NT2/D1 (cell line): ENCODE measurements around the gene FOXP1.

Source experiments
- DNase-seq: peaks from one replicate; pipeline ENCODE4 v3.0.0-alpha.2; 2011; ENCODE audit warnings: low read depth, low spot score
- H3K27me3 ChIP-seq: 2 replicates; pipeline ENCODE4 v1.6.0; 2011; ENCODE audit warnings: mild to moderate bottlenecking; ENCODE audit not compliant: insufficient read length, insufficient read depth
- H3K36me3 ChIP-seq: 2 replicates; pipeline ENCODE4 v1.6.1; 2011; ENCODE audit warnings: mild to moderate bottlenecking, low read length, mixed read lengths; ENCODE audit not compliant: insufficient read depth, insufficient read length
- H3K4me1 ChIP-seq: 2 replicates; pipeline ENCODE4 v1.5.1; 2011; ENCODE audit not compliant: insufficient read depth, insufficient read length
- H3K4me3 ChIP-seq: 2 replicates; pipeline ENCODE4 v1.5.1; 2011; ENCODE audit warnings: low read depth; ENCODE audit not compliant: insufficient read length
- H3K9ac ChIP-seq: 2 replicates; pipeline ENCODE4 v1.6.0; 2011; ENCODE audit warnings: low read depth; ENCODE audit not compliant: insufficient read length
- H3K9me3 ChIP-seq: 2 replicates; pipeline ENCODE4 v1.5.1; 2011; ENCODE audit warnings: mild to moderate bottlenecking, low read length; ENCODE audit not compliant: insufficient read depth
- SUZ12 ChIP-seq: IDR thresholded peaks from 2 replicates; pipeline ENCODE4 v1.6.1; 2011; ENCODE audit not compliant: insufficient read length, insufficient read depth; ENCODE audit errors: extremely low read depth
- YY1 ChIP-seq: IDR thresholded peaks from 2 replicates; pipeline ENCODE4 v1.6.1; 2011; ENCODE audit not compliant: insufficient read length, insufficient read depth
- ZNF274 ChIP-seq: IDR thresholded peaks from 2 replicates; pipeline ENCODE4 v1.6.1; 2011; ENCODE audit warnings: mild to moderate bottlenecking, low read depth, low read length

The FOXP1 gene

GRCh38 chr3:71374582-71374981, 208.9 kb downstream of the FOXP1 start:
- no peak for TF ChIP-seq YY1
- no peak for TF ChIP-seq SUZ12
- TF ChIP-seq ZNF274, result no peak
- DNase-seq, result no peak
- Histone ChIP-seq H3K36me3 (no peaks in the 10 kb centered on the region), H3K4me3 (no peak overlapping the region), H3K4me1 (no peaks in the 10 kb centered on the region), H3K27me3 (no peaks in the 10 kb centered on the region), H3K9ac (no peak overlapping the region), H3K9me3 (no peaks in the 10 kb centered on the region)

GRCh38 chr3:71372911-71373637, 210.5 kb downstream of the FOXP1 start:
- Histone ChIP-seq H3K9ac (no peak overlapping the region), H3K27me3 (no peaks in the 10 kb centered on the region), H3K9me3 (no peaks in the 10 kb centered on the region), H3K4me3 (no peak overlapping the region), H3K36me3 (no peaks in the 10 kb centered on the region), H3K4me1 (no peaks in the 10 kb centered on the region)
- TF ChIP-seq ZNF274 (no peak), YY1 (no peak), SUZ12 (no peak)
- no peak for DNase-seq

GRCh38 chr3:71372241-71372768, 211.2 kb downstream of the FOXP1 start:
- no peak overlapping the region for H3K9ac ChIP-seq
- no peak overlapping the region for H3K4me3 ChIP-seq
- TF ChIP-seq YY1 (no peak), ZNF274 (no peak), SUZ12 (no peak)
- no peaks in the 10 kb centered on the region for H3K4me1 ChIP-seq
- H3K9me3 ChIP-seq, result no peaks in the 10 kb centered on the region
- DNase-seq, result no peak
- no peaks in the 10 kb centered on the region for H3K36me3 ChIP-seq
- H3K27me3 ChIP-seq, result no peaks in the 10 kb centered on the region

- no peaks in the 10 kb centered on the region for H3K4me1 ChIP-seq
- H3K4me3 ChIP-seq, result no peak overlapping the region
- no peaks in the 10 kb centered on the region for H3K27me3 ChIP-seq
- no peak for DNase-seq
- no peaks in the 10 kb centered on the region for H3K9me3 ChIP-seq
- no peaks in the 10 kb centered on the region for H3K36me3 ChIP-seq
- no peak overlapping the region for H3K9ac ChIP-seq
- TF ChIP-seq ZNF274 (no peak), SUZ12 (no peak), YY1 (no peak)
Observed at GRCh38 chr3:71371282-71371681, 212.2 kb downstream of the FOXP1 start.

GRCh38 chr3:71370467-71370866, 213.1 kb downstream of the FOXP1 start:
- Histone ChIP-seq H3K9me3 (no peaks in the 10 kb centered on the region), H3K27me3 (no peaks in the 10 kb centered on the region), H3K9ac (no peak overlapping the region), H3K4me1 (no peaks in the 10 kb centered on the region), H3K36me3 (no peaks in the 10 kb centered on the region), H3K4me3 (no peak overlapping the region)
- TF ChIP-seq SUZ12 (no peak), ZNF274 (no peak), YY1 (no peak)
- no peak for DNase-seq

- no peak overlapping the region for H3K9ac ChIP-seq
Observed at GRCh38 chr3:71369701-71370391, 213.7 kb downstream of the FOXP1 start.

GRCh38 chr3:71366988-71367604, 216.4 kb downstream of the FOXP1 start:
- no peaks in the 10 kb centered on the region for H3K36me3 ChIP-seq
- H3K9ac ChIP-seq, result no peak overlapping the region
- no peak for DNase-seq
- H3K27me3 ChIP-seq, result no peaks in the 10 kb centered on the region
- no peak for TF ChIP-seq YY1
- no peak for TF ChIP-seq SUZ12
- TF ChIP-seq ZNF274, result no peak
- no peaks in the 10 kb centered on the region for H3K9me3 ChIP-seq
- no peak overlapping the region for H3K4me3 ChIP-seq
- H3K4me1 ChIP-seq, result no peaks in the 10 kb centered on the region

More at GRCh38 chr3:71369701-71370391, 213.7 kb downstream of the FOXP1 start:
- TF ChIP-seq YY1 (no peak), SUZ12 (no peak), ZNF274 (no peak)
- DNase-seq, result no peak
- Histone ChIP-seq H3K4me1 (no peaks in the 10 kb centered on the region), H3K27me3 (no peaks in the 10 kb centered on the region), H3K4me3 (no peak overlapping the region), H3K9me3 (no peaks in the 10 kb centered on the region), H3K36me3 (no peaks in the 10 kb centered on the region)
